Lung (tissue), 12 donors: ENCODE results near the gene E2F6. TPM values are rescaled to one million over a fixed set of nuclear protein-coding genes. Genes with fewer than 3 reads are reported as not detected.
A peak's percentile ranks its signal among the peaks of the same experiment; 100 is the strongest.

ENCODE experiments used
- ATAC-seq: fragments of 200-7000 bp; cut with Tn5 transposase; one replicate; pipeline ENCODE4 v1.9.1; 2020; ENCODE audit warnings: moderate number of reproducible peaks; ENCODE audit not compliant: insufficient read depth, low FRiP score
- DNase-seq, 3 donors: peaks; one replicate each; pipeline ENCODE4 v3.0.0-alpha.2; 2013 to 2017
- H3K27ac ChIP-seq, 2 donors: one replicate each; pipeline ENCODE4 v1.5.1; 2013; ENCODE audit warnings: mild to moderate bottlenecking in 2 of 2, moderate library complexity in 2 of 2, control low read depth in 1 of 2, inconsistent platforms in 1 of 2, low read depth in 1 of 2, low read length in 1 of 2
- H3K27me3 ChIP-seq, 3 donors: one replicate each; pipeline ENCODE4 v1.5.1; 2013; ENCODE audit warnings: low read length in 2 of 3; ENCODE audit not compliant: control insufficient read depth in 3 of 3, insufficient read depth in 3 of 3
- H3K36me3 ChIP-seq, 4 donors: one replicate each; pipeline ENCODE4 v1.5.1; 2013; ENCODE audit warnings: low read length in 4 of 4, mild to moderate bottlenecking in 1 of 4, moderate library complexity in 1 of 4; ENCODE audit not compliant: control insufficient read depth in 4 of 4, insufficient read depth in 4 of 4
- H3K4me1 ChIP-seq, 5 donors: one replicate each; pipeline ENCODE4 v1.5.1; 2013; ENCODE audit warnings: low read length in 5 of 5, mild to moderate bottlenecking in 2 of 5, moderate library complexity in 1 of 5; ENCODE audit not compliant: control insufficient read depth in 5 of 5, insufficient read depth in 5 of 5
- H3K4me3 ChIP-seq: one replicate; pipeline ENCODE4 v1.5.1; 2013; ENCODE audit warnings: mild to moderate bottlenecking, control low read depth, moderate library complexity
- H3K9ac ChIP-seq, 2 donors: one replicate each; pipeline ENCODE4 v1.5.1; 2013; ENCODE audit warnings: low read length in 2 of 2, control low read depth in 1 of 2; ENCODE audit not compliant: insufficient read depth in 1 of 2
- H3K9me3 ChIP-seq, 4 donors: one replicate each; pipeline ENCODE4 v1.5.1; 2013; ENCODE audit warnings: low read length in 3 of 4, mild to moderate bottlenecking in 1 of 4, moderate library complexity in 1 of 4; ENCODE audit not compliant: control insufficient read depth in 4 of 4, insufficient read depth in 3 of 4
- WGBS, 2 donors: extraction: QIAGEN DNeasy Blood & Tissue Kit; methylation state at CpG; one replicate each; pipeline ENCODE4 v1.1.7; 2013; 5-methylcytosine and 5-hydroxymethylcytosine counted together
- polyA plus RNA-seq, 2 donors: library from polyadenylated mRNA; stranded (reverse); fragments of 200-250 nt; gene quantifications; one replicate each; pipeline ENCODE4 v1.2.1, GENCODE V29; 2013
- total RNA-seq, 2 donors: library from RNA; depleted of rRNA in 1 of 2; stranded (reverse); fragments of >200 nt in 1 of 2; gene quantifications; one replicate each; pipeline ENCODE4 v1.2.1, GENCODE V29; 2014 to 2021
- TF ChIP-seq, protein P1 (sequence below): IDR thresholded peaks from 2 replicates; pipeline ENCODE4 v1.5.1; 2012; ENCODE audit warnings: mild to moderate bottlenecking; ENCODE audit errors: control extremely low read depth, extremely low read depth
- donor health status: control.
- donor health status: control.
- donor health status: Bipolar disorder and iron deficiency.
- donor health status: healthy.
- donor health status: DM: yes; HTN: yes; CAD: no.

E2F6 gene
- total and polyA plus RNA-seq, 4 donors: 8.5 to 13.8 (median 11.1) TPM

GRCh38 chr2:11506611-11506969 lies 40.6 kb upstream of the E2F6 start:
- Histone ChIP-seq H3K9ac (no peak overlapping the region), H3K36me3 (no peaks in the 10 kb centered on the region), H3K27ac (no peak overlapping the region), H3K9me3 (peaks cover 0 to 7% (median under 1%) of the 10 kb centered on the region in 4 donors), H3K4me1 (peaks cover 0 to 10% (median 2%) of the 10 kb centered on the region in 5 donors), H3K27me3 (no peaks in the 10 kb centered on the region), H3K4me3 (no peak overlapping the region)
- ATAC-seq (no peak), DNase-seq (no peak)
- TF ChIP-seq, protein P1, sequence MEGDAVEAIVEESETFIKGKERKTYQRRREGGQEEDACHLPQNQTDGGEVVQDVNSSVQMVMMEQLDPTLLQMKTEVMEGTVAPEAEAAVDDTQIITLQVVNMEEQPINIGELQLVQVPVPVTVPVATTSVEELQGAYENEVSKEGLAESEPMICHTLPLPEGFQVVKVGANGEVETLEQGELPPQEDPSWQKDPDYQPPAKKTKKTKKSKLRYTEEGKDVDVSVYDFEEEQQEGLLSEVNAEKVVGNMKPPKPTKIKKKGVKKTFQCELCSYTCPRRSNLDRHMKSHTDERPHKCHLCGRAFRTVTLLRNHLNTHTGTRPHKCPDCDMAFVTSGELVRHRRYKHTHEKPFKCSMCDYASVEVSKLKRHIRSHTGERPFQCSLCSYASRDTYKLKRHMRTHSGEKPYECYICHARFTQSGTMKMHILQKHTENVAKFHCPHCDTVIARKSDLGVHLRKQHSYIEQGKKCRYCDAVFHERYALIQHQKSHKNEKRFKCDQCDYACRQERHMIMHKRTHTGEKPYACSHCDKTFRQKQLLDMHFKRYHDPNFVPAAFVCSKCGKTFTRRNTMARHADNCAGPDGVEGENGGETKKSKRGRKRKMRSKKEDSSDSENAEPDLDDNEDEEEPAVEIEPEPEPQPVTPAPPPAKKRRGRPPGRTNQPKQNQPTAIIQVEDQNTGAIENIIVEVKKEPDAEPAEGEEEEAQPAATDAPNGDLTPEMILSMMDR: no peak
- 58 to 62% methylated on average over 3 of the region's 3 CpGs for WGBS, 2 donors

DNA sequence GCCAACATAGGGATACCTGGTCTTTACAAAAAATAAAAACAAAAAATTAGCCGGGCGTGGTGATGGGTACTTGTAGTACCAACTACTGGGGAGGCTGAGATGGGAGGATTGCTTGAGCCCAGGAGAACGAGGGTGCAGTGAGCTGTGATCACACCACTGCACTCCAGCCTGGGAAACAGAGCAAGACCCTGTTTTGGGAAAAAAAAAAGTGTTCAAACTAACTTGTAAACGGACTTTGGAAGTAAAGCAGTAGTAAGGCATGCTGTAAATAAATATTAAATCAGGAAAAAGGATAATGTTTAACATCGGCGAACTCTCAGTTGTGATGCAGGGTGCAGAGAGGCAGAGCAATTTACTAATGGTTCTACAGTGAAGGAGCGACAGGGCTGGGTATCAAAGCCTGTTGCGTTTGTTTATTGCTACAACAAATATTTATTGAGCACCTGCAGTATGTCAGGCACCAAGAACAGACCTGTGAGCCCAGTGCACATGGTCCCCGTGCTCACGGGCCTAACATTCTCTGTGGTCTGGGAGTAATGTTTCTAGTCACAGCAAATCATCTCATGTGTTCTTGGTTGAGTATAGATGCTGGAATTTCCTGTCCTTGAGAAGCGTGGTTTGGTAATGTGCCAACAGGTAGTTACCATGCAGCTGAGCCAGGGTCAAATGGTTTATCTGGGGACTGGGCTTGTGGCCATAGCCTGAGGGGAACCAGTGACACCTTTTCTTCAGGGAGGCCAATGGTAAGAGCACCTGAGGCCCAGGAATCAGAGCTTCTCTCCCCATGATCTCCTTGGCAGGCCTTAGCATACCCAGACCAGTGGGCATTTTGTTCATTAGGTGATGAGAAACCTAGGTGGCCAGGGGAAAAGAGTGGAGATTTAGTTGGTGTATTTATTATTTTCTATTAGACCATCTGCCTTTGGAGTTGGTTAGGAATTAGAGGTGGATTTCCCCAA lies 40.0 kb upstream of the E2F6 start:
- DNase-seq (peak in 1 of 3 donors; percentile 40), ATAC-seq (no peak)
- peaks cover 0 to 10% (median 2%) of the 10 kb centered on the region in 5 donors for H3K4me1 ChIP-seq
- H3K4me3 ChIP-seq: no peak overlapping the region
- WGBS, 2 donors: 73 to 75% methylated on average over 11 of the region's 11 CpGs
- TF ChIP-seq, protein P1: no peak
- no peaks in the 10 kb centered on the region for H3K36me3 ChIP-seq
- no peaks in the 10 kb centered on the region for H3K27me3 ChIP-seq
- no peak overlapping the region for H3K9ac ChIP-seq
- no peak overlapping the region for H3K27ac ChIP-seq
- H3K9me3 ChIP-seq: peaks cover 0 to 7% (median under 1%) of the 10 kb centered on the region in 4 donors

DNA sequence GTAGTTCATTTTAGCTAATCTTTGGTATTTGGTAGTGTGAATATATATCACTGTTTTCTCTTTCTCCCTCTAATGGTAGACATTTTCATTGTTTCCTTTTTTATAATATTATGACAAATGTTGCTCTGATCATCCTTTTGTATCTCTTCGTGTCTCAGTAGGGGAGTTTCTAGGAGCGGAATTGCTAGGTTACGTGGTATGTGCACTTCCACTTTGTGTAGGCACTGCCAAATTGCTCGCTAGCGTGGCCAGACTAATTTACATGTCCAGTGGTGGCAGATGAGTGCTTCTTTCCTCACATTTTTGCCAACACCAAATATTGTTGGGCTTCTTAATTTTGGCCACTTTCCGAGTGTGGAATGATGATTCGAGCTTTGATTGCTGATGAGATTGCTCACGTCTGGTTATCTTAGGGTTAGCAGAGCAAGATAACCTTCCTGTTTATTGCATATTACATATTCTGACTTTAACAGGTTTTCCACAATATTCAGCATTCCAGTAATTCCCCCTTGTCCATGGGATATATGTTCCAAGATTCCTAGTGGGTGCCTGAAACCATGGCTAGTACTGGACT lies 37.5 kb upstream of the E2F6 start:
- Histone ChIP-seq H3K4me1 (peaks cover 5 to 23% (median 6%) of the 10 kb centered on the region in 5 donors), H3K4me3 (no peak overlapping the region), H3K27ac (no peak overlapping the region), H3K9me3 (peaks cover 0 to 7% (median under 1%) of the 10 kb centered on the region in 4 donors), H3K9ac (no peak overlapping the region), H3K27me3 (no peaks in the 10 kb centered on the region), H3K36me3 (no peaks in the 10 kb centered on the region)
- 68 to 72% methylated on average over 8 of the region's 8 CpGs for WGBS, 2 donors
- TF ChIP-seq, protein P1: no peak
- DNase-seq: no peak
- no peak for ATAC-seq
